Nephron (organoid): ENCODE results near the gene CYP17A1.
A peak's percentile ranks its signal among the peaks of the same experiment; 100 is the strongest.
"Not testable (repeated sequence)": the region's sequence is repeated elsewhere in the genome, so short reads cannot be mapped to it uniquely, and the experiment has no call there.

ENCODE experiments used
- H3K27ac Mint-ChIP-seq, 3 experiments: 2 replicates each; pipeline ENCODE4 v1.8.0; 2020; ENCODE audit warnings: mixed read lengths in 3 of 3, mild to moderate bottlenecking in 2 of 3, moderate library complexity in 1 of 3
- H3K27me3 Mint-ChIP-seq: 2 replicates; pipeline ENCODE4 v1.8.0; 2021; ENCODE audit warnings: low read depth, mild to moderate bottlenecking, moderate library complexity, mixed read lengths
- H3K36me3 Mint-ChIP-seq: 2 replicates; pipeline ENCODE4 v1.8.0; 2020; ENCODE audit warnings: low read depth, mixed read lengths
- H3K4me1 Mint-ChIP-seq: 2 replicates; pipeline ENCODE4 v1.8.0; 2020; ENCODE audit warnings: mixed read lengths
- H3K4me3 Mint-ChIP-seq, 3 experiments: 2 replicates each; pipeline ENCODE4 v1.8.0; 2020; ENCODE audit warnings: mild to moderate bottlenecking in 3 of 3, mixed read lengths in 3 of 3, moderate library complexity in 2 of 3
- H3K9me3 Mint-ChIP-seq: 2 replicates; pipeline ENCODE4 v1.8.0; 2020; ENCODE audit warnings: mixed read lengths
- CTCF ChIP-seq, 3 experiments: fragments of 200-600 bp; sonication (generic); IDR thresholded peaks; one replicate each; pipeline ENCODE4 v1.5.0; 2021; ENCODE audit warnings: antibody characterized with exemption in 3 of 3; ENCODE audit not compliant: unreplicated experiment in 3 of 3

The CYP17A1 gene

DNA sequence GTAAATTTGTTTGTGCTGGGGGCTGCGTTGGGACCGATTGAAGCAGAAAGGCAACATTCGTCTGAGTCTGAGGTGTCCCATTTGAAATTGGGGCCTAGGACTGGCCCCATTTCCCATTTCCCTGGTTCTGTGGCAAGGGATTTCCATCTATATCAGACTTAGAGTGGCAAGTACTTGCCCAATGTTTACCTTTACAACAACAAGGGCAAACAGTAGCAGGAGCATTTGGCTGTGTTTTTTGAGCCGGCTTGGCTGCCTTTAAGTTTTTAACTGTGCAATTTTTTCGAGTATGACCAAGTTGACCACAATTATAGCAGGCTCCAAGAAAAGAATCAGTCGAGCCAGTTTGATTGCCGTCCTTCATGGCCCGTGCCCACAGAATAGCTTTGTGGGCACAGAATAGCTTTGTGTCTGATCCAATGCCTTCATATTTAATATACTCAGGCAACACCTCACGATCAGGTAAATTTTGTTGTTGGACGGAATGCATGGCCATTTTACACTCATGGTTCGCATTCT, 4.7 kb upstream of the CYP17A1 start:
- Mint-ChIP-seq H3K4me3 (no peak overlapping the region), H3K27me3 (peaks cover 8% of the 10 kb centered on the region), H3K9me3 (peaks cover 33% of the 10 kb centered on the region), H3K36me3 (peaks cover 4% of the 10 kb centered on the region), H3K27ac (no peak overlapping the region), H3K4me1 (peaks cover 8% of the 10 kb centered on the region)
- TF ChIP-seq CTCF (IDR thresholded peaks at IDR 0.05; ENCODE audit: unreplicated experiment in 3 of 3), result no peak

- not testable (repeated sequence) for H3K27ac Mint-ChIP-seq, H3K4me3 Mint-ChIP-seq, H3K4me1 Mint-ChIP-seq, H3K36me3 Mint-ChIP-seq
- Mint-ChIP-seq H3K9me3 (peaks cover 27% of the 10 kb centered on the region), H3K27me3 (peaks cover 17% of the 10 kb centered on the region)
Observed at GRCh38 chr10:102838276-102838927, 1.2 kb upstream of the CYP17A1 start.

- no peak overlapping the region for H3K4me3 Mint-ChIP-seq
- peaks cover 11% of the 10 kb centered on the region for H3K27me3 Mint-ChIP-seq
- peaks cover 4% of the 10 kb centered on the region for H3K36me3 Mint-ChIP-seq
- H3K9me3 Mint-ChIP-seq, result peaks cover 20% of the 10 kb centered on the region
- H3K27ac Mint-ChIP-seq, result no peak overlapping the region
- H3K4me1 Mint-ChIP-seq, result peaks cover 8% of the 10 kb centered on the region
- TF ChIP-seq CTCF (IDR thresholded peaks at IDR 0.05; ENCODE audit: unreplicated experiment in 3 of 3), result peak; percentile 88 to 91 (median 90)
Observed at GRCh38 chr10:102835007-102835482, 2.2 kb downstream of the CYP17A1 start.

- Mint-ChIP-seq H3K9me3 (peaks cover 17% of the 10 kb centered on the region), H3K4me3 (no peak overlapping the region), H3K4me1 (peaks cover 8% of the 10 kb centered on the region), H3K36me3 (peaks cover 4% of the 10 kb centered on the region), H3K27me3 (peaks cover 15% of the 10 kb centered on the region), H3K27ac (no peak overlapping the region)
- TF ChIP-seq CTCF (IDR thresholded peaks at IDR 0.05; ENCODE audit: unreplicated experiment in 3 of 3), result no peak
Observed at GRCh38 chr10:102834143-102834542, 3.1 kb downstream of the CYP17A1 start.

DNA sequence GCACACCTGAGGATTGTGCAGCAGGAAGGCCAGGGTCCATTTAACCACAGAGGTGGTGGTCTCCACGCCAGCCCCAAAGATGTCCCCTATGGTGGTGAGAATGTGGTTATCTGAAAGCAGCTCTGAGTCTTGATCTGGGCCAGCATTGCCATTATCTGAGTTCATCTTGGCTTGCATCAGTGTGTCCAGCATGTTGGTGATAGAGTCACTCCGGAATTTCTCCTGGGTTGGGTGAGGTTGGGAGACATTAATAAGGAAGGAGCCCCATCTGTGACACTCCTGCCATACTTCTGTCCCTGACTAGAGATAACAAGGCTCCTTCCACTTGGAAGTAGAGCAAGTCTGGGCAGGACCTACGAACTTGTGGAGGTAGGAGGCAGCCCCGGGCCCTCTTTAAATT, 4.2 kb downstream of the CYP17A1 start:
- no peak for TF ChIP-seq CTCF (IDR thresholded peaks at IDR 0.05; ENCODE audit: unreplicated experiment in 3 of 3)
- peaks cover 4% of the 10 kb centered on the region for H3K36me3 Mint-ChIP-seq
- H3K27me3 Mint-ChIP-seq, result peaks cover 15% of the 10 kb centered on the region
- no peak overlapping the region for H3K27ac Mint-ChIP-seq
- peaks cover 8% of the 10 kb centered on the region for H3K9me3 Mint-ChIP-seq
- no peak overlapping the region for H3K4me3 Mint-ChIP-seq
- H3K4me1 Mint-ChIP-seq, result peaks cover 8% of the 10 kb centered on the region

DNA sequence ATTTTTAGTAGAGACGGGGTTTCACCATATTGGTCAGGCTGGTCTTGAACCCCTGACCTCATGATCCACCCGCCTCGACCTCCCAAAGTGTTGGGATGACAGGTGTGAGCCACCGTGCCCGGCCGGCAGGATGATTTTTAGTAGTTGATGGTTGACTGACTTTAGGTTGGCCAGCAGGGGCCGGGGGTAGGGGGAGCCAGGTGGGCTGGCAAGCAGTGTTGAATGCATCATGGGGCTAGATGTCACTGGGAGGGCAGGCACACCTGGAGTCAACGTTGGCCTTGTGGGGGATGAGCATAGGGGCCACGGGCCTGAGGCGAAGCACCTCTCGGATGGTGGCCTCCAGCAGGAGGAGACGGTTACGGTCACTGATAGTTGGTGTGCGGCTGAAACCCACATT, 5.0 kb downstream of the CYP17A1 start:
- Mint-ChIP-seq H3K27me3 (peaks cover 15% of the 10 kb centered on the region), H3K36me3 (no peaks in the 10 kb centered on the region), H3K4me3 (no peak overlapping the region), H3K27ac (no peak overlapping the region), H3K9me3 (peaks cover under 1% of the 10 kb centered on the region), H3K4me1 (peaks cover 3% of the 10 kb centered on the region)
- no peak for TF ChIP-seq CTCF (IDR thresholded peaks at IDR 0.05; ENCODE audit: unreplicated experiment in 3 of 3)
